ENCODE results near the gene TGFBR1.

Gene TGFBR1

DNA sequence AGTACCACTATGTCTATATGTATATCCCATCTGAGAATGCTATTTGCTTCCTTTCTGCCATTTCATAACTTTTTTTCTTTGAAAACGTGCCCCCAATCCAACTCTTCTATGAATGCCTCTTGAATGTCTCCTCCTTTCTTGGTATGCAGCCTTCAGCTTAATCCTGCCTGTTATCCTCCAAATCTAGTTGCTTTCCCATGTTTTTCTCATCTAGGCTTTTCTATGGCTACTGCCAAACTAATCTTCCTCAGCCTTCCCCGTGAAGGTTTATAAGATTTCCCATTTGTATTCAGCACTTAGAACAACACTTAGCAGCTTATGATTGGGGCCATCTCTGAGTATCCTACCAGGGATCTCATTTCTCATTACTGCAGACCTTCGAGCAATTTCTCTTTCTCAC lies 2.5 kb downstream of the TGFBR1 start:
- DNase-seq (ENCODE audit: low read depth) = no peak

DNA sequence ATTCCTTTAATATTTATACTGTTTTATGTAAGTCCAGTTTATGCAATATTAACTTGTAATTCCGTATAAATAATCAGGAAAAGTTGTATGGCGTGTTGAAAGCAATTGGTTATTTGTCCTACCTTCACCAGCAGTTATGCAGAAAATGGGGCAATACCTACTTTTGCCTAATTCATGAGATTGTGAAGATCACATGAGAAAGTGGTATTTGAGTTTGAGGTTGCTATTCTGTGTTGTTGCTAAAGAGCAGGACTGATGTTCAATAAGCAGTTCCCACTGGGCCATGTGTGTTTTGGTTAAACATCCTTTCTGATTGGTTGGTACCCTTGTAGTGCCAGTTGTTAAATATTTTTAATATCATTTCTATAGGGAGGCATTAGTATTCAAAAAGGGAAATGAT lies 3.2 kb downstream of the TGFBR1 start:
- no peak for DNase-seq (ENCODE audit: low read depth)

DNA sequence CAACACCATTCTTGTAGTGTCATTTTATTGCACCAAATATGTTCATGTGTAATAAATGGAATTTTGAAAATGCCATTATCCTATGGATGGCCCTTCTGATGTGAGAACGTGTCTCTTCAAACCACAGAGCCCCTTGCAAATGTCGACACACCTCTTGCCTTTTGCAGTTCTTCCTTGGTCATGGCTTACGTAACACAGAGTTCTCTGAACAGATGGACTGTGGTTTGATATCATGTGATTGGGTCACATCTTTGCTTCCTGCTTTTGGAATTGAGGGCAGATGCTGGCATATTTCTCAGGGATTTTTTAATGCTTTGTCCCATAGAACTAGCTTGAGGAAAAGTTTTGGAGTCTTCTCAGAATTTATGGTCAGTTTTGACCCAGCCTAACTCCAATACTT lies 4.6 kb downstream of the TGFBR1 start:
- DNase-seq (ENCODE audit: low read depth) = no peak

DNA sequence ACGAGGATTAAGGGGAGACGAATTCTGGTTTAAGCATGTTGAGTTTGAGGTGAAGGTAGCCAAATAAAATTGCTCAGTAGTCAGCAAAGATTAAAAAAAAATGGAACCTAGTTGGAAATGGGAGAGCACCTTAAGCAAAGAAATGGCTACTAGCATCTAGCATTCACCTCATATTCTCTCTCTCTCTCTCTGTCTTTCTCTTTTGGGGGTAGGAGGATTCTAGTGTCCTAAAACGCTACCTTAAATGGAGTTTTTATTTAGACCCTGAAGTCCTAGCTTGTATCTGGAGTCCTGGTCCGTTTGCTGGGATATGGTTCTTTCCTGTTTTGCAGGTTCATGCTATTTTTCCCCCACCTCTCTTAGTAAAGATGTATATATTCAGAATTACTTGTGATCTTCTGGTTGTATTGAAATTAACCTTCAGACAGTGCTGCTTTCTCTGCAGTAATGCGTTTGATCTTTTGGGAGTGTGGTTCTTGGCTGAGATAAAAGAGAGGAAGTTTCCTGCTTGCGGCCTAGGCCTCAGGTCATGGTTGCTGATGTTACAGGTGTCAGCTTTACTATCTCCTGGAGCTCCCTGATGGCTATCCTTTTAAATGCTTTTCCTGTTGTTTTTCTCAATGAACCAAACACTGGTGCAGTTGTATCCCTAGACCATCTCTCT lies 8.0 kb downstream of the TGFBR1 start:
- DNase-seq (ENCODE audit: low read depth) = no peak

DNA sequence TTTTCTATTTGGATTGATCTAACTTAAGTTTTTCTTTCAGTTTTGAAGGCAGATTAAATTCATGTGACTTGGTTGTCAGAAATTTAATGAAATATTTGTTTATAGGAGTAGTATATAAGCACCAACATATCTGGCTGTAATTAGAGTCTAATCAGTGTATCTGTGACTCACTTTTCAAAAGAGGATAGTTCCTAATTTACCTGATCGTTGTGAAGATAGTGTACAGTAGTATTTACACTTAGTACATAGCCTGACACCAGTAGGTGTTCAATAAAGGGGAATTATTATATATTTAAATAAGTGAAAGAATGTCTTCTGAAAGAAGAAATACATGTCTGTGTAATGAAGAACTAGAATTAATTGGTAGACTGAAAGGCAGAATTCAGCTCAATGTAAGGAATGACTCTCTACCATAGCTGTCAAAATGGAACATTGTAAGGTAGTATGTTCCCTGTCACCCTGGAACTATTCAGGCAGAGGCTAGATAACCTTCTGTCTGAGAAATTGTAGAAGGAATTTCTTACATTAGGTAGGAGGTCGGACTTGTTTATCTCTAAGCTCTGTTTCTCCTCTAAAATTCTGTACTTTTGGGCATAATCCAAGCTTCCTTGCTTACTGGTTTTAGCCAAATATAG lies 8.6 kb downstream of the TGFBR1 start:
- no peak for DNase-seq (ENCODE audit: low read depth)

DNA sequence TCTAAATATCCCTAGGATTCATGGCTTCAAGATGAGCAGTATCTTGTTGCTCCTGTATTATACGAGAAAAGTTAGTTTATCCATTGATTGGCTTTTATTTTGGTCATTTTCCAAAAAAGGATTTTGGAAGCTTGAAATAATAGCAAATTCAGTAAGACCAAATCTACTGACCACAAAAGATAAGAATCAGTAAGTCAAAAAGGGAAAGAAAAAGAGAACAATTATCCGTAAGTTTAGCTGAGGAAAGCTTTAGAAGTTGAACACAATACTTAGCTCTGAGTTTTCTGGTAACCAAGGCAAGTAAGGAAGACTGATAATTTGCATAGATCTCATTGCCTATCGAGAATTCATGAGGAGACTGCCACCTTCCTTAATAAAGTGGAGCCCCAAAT lies 9.1 kb downstream of the TGFBR1 start:
- DNase-seq (ENCODE audit: low read depth) = no peak

DNA sequence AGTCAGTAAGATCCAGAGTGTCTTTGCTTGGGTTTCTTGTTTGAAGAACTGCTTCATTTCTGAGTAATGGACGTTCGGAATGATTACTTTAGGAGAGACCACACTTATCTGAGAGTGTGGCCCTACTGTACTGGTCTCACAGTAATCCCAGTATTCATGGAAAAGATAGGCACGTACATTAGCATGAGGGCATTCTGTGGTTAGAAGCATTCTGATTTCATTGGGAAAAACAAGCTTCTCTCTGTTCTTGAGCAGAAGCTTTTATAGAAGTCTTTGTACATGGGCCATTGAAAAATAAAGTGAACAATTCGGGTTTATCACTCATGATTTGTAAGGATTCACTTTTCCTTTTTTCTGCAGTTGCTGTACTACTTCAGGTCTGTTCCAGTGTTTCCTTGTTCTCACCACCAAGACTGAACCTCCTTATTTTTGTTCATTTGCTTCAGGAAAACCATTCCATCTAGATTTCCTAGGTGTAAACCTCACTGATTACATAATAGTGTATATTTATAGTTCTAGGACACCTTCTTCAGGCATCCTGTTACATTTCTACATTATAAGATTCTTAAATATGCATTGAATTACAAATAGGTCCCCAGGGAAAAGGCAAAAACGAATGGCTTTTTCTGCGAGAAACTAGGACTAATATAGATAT lies 10.1 kb downstream of the TGFBR1 start:
- DNase-seq (ENCODE audit: low read depth) = no peak

DNA sequence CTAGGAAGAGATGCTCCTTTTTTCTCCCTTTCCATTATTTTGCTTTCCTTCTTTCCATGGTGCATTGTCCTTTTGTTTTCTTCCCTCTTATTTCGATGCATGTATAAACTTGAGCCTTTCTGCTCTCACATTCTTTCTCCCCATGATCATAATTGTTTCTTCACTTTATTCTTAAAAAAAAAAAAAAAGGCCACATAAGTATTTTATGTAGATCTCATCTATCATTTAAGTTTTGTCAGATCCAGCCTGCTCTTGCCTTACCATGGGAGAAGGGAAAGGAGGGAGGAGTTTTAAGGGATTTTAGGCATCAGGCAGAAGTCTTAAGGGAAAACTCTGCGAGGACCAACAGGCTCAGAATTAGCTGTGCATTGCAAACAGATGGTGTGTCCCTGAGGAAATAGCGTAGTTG lies 11.1 kb downstream of the TGFBR1 start:
- DNase-seq (ENCODE audit: low read depth) = no peak

DNA sequence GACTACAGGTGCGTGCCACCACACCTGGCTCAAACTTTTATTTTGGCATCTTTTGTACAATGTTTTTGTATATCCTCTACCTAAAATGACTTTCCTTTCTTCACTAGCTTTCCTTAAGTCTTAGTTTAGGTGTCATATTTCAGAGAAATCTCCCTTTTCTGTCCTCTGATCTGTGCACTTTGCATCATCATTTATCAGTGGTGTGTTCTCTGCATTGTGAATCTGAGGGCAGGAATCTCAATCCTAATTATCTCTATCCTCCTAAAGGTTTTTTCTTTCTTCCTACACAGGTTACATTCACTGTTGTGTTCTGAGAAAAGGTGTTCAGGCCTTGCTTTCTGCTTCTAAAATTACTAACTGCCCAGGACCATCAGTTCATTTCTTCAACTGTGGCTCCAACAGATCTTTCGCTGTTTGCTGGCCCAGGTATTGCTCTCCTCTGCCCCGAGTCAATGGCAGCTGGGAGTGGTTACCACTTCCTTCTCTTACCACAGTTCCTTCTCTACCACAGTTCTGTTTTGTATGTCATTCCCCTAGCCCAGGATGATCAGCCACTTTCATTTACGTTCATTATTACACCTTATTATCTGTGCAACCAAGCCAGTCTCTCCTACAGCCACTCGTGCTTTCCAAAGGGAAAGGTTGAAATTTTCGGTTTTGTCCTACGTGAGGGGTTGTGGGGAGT lies 14.0 kb downstream of the TGFBR1 start:
- DNase-seq (ENCODE audit: low read depth) = no peak

DNA sequence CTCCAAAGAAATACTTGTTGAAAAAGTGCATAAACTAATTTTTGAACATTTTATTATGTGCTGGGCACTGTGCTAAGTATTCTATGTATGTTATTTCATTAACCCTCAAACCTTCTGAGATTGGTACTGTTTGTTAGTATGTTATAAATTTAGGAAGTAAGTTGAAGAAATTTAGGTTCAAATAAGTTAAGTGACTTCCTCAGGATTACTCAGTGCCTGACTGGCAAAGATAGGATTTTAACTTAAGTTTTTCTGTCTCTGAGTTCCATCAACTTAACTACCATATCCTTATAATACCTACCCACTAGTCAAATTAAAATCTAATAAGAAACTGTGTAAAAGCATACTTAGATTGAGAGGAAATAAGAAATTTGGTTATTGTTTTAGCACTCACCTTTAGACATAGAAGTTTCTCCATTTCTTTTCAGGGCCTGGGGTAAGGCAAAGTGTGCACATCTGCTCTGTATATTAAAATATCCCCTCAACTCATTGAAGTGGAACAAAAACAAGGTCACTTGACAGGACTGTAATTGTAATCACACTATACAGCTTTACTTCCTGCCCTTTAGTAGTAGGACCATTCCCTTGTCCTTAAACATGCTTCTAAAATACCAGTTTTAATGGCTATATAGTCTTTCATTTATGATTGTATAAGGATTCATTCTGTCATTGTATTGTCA lies 15.2 kb downstream of the TGFBR1 start:
- no peak for DNase-seq (ENCODE audit: low read depth)

DNA sequence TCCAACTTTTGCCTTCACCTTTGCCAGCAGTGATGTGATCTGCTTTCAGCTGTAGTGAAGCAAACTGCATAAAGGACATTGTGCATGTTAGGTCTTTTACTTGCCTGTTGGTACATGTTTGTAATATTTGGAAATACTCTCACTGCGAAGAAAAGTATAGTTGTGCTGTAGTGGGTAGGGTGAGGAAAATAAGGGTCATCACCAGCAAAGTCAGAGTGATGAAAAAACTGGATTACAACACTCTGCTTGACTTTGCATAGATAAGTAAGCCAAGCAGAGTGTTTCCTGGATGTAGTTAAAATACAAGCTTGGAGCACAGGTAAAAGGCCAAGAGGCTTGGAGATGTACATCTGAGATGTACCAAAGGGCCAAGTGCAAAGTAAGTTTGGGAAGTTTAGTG lies 16.7 kb downstream of the TGFBR1 start:
- DNase-seq (ENCODE audit: low read depth) = no peak

DNA sequence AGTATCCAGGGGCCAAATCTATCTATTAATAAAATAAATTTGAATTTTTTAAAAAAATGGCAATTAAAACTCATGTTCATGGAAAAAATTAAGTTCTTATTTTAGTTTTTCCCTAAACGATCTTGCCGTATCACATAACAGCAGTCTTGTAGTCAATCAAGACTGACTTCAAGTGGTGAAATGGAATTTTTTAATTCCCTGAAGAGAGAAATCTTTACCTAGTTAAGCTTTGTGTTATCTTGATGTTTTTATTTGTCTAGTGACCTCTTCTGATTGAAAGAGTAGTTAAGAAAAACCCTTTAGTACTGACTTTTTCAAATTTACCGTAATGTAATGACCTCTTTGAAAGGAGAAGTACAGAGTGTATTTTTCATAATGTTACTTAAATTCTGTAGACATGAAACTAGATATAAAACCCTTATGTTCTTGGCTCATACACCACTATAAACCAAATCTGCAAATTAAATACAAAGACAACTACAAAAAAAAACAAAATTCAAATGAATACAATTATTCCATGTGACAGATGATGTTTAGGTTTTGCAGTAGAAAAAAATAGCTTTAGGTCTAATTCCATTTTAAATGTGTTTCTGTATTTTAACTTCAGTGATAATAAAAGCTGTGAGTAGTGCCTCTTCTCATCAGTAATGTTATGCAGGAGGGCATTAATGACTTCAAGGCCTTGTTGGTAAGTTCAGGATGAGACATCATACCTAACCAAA lies 19.8 kb downstream of the TGFBR1 start:
- DNase-seq (ENCODE audit: low read depth) = no peak

DNA sequence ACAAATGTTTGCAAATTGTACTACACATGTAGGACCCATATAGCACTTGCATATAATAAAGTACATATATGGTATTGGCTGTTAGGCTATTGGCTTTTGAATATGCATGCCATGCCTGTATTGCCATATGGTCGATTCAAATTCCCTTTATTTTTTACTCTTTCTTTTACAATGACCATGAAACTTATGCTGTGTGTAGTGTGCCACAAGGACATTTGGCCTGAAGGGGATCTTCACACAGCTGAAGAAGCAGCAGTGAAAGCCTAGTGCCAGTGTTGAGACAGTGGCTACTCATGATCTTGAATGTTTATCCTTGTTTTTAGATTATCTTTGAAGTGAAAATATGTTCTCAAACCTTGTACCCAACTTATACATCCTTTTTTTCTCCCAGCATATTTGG lies 20.5 kb downstream of the TGFBR1 start:
- no peak for DNase-seq (ENCODE audit: low read depth)

DNA sequence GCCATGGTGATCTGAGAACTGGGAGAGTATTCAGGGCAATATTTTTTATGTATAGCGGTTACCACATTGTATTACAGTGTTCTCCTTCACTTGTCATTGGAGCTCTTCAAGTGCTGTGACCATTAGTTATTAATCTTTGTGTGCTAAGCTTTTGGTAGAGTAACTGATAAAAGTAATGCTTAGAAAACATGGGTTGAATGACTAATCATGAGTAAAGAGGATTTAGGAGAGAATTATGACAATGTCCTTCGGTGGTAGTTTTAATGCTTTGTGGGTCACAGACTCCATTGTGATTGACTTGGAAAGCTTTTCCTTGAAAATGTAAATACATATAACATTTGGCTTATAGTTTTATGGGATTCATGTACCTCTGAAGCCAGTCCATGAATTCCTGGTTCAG lies 21.4 kb downstream of the TGFBR1 start:
- DNase-seq (ENCODE audit: low read depth) = no peak

DNA sequence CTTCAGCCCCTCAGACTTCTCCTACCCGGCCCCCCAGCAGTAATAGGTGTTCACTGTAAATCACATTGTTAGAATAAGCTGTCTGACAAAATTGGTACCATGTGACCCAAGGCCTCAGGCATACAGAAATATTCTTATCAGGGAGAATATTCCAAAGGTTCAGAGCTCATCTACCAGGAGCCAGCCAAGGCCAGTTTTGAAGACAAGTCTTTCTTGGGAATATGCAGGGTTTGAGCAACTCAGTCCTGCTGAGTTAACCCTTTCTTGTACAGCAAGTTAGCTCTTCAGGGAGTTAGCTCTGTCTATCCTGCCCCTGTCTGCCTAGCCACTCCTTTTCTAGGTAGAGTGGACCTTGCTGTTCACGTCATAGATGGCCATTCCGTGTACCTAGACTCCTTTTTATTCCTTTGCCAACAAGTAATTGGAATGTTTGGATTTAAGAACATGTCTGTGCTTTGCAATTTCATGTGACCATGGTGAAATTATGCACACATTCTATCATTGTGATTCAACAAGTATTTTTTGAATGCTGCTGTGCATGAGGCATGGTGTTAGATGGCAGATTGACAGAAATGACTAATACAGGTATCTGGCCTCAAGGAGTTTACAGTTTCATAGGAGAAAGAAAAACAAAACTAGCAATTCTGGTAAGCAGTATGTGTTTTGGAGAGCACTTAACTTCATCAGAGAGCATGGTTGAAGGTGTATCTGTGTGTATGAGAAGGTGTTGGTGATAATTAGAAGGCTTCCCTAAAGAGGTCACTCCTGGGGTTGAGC lies 22.6 kb downstream of the TGFBR1 start:
- DNase-seq (ENCODE audit: low read depth) = no peak

DNA sequence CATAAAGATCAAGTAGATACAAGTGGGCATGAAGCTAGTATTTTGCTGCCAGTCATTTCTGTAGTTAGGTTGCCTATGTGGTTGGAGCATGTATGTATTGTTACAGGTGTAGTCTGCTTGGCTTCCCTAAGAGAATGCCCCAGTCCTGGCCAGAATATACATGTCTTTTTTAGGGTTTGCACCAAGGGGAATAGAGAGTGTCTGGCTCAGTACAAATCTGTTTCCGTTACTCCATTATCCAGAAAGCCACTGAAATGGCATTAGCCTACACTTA lies 23.2 kb downstream of the TGFBR1 start:
- no peak for DNase-seq (ENCODE audit: low read depth)

DNA sequence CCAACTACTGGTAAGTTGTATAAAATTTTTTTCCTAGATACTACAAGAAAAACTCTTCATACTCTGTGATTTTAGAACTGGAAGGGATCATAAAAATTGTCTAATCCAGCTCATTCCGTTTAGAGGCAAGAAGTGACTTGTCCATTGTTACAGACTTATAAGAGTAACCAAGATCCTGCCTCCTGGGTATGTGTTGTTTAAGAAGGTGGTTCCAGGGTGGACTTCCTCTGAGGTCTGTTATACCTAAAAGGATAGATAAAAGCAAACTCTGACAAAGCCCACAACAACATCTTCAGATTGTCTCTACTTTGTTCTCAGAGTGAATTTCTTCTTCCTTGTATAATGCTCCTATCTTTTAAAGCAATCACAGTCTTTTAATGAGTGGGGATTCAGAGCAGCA lies 24.2 kb downstream of the TGFBR1 start:
- no peak for DNase-seq (ENCODE audit: low read depth)

DNA sequence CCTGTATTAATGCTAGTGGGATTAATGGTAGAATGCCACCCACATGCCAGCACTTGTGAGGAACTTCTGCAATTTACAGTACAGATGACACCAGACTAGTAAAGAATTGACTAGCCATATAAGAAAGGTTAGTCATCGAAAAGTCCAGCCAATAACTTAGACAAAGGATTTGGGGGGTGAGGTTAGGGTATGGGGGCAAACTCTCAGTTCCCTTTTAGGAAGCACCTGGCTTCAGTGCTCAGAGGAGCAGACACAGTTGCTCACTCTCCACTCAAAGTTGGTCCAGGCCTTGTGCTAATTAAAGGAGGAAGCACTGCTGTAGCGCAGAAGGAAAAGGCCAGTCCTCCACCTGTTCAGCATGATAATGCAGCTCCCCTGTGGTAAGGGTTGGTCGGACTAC lies 25.2 kb downstream of the TGFBR1 start:
- DNase-seq (ENCODE audit: low read depth) = no peak

DNA sequence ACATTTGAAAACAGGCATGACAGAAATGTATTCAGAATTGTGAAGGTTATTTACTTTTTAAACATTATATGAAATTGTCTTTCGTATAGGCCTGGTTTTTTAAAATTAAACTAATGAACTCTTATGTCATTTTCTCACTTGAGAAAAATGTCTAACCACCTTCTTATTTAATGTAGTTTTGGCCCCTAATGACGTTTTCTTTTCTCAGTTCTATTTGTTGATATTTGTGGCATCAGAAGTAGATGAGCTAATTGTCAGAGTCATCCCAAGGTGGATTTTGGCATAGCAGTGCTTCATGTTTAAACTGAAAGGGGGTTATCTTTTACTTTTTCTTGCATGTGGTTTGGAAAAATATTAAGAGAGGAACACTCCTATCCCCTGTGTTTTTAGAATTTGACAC lies 28.2 kb downstream of the TGFBR1 start:
- no peak for DNase-seq (ENCODE audit: low read depth)

DNA sequence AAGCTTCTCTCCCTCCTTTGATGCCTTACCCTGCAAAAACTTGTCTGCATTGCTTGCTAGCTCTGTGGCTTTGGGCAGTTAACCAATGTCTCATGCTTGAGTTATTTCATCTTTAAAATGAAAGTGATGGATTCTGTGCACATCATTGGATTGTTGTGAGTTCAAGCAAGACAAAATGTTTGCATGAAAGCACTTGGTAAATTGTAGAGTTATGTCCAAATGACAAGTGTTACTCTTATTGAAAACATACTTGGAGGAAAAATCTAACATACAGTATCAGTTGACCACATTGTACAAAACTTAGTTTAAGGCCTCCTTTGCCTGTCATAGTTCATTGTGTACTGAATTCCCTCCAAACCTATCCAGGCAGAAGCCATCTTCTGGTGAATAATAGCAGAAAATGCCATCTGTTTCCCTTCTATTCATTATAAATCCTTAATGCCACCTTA lies 30.0 kb downstream of the TGFBR1 start:
- no peak for DNase-seq (ENCODE audit: low read depth)

DNA sequence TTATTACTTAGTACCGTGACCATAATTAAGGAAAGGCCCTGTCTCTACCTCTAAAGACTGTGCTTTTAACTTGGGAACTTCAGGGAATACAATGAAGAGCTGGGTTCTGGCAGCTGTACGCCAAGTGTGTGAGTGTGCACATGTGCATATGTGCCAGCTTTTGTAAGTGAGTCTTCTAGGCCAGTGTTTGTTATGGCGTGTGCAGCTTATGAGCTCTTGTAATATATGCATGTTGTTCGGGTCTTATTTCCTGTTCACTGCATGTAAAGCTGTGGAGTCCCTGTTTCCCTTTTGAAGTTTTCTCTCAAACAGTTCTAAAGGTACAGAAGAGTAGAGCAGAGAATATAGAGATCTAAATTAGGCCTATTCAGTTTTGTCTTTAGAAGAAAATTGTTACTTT lies 30.5 kb downstream of the TGFBR1 start:
- no peak for DNase-seq (ENCODE audit: low read depth)

All from stimulated activated CD8-positive, alpha-beta memory T cell treated with anti-CD3 and anti-CD28 coated beads, Interleukin-12 subunit alpha, Interleukin-12 subunit beta, amount 100 ng/mL, for 4 hours (primary cell).